Mucosa of rectum (tissue), 2 donors: Measurements from ENCODE around the gene MFAP2.
"Not testable (repeated sequence)": the region's sequence is repeated elsewhere in the genome, so short reads cannot be mapped to it uniquely, and the experiment has no call there.

ENCODE experiments used
- H3K27ac ChIP-seq, 2 donors: one replicate each; pipeline ENCODE4 v1.7.0; 2013; ENCODE audit warnings: inconsistent platforms in 2 of 2, low read depth in 2 of 2, low read length in 2 of 2
- H3K27me3 ChIP-seq, 2 donors: one replicate each; pipeline ENCODE4 v1.7.0; 2013; ENCODE audit warnings: low read length in 2 of 2; ENCODE audit not compliant: control insufficient read depth in 2 of 2, insufficient read depth in 2 of 2
- H3K36me3 ChIP-seq, 2 donors: one replicate each; pipeline ENCODE4 v1.7.0; 2013; ENCODE audit warnings: low read length in 2 of 2; ENCODE audit not compliant: control insufficient read depth in 2 of 2, insufficient read depth in 2 of 2
- H3K4me1 ChIP-seq, 2 donors: one replicate each; pipeline ENCODE4 v1.7.0; 2013; ENCODE audit warnings: low read length in 2 of 2, mild to moderate bottlenecking in 1 of 2; ENCODE audit not compliant: control insufficient read depth in 2 of 2, insufficient read depth in 2 of 2
- H3K4me3 ChIP-seq, 2 donors: one replicate each; pipeline ENCODE4 v1.7.0; 2013; ENCODE audit warnings: low read length in 2 of 2
- H3K9ac ChIP-seq, 2 donors: one replicate each; pipeline ENCODE4 v1.7.0; 2013; ENCODE audit warnings: low read length in 2 of 2, low read depth in 1 of 2, mild to moderate bottlenecking in 1 of 2
- H3K9me3 ChIP-seq, 2 donors: one replicate each; pipeline ENCODE4 v1.7.0; 2013; ENCODE audit warnings: low read length in 2 of 2; ENCODE audit not compliant: control insufficient read depth in 2 of 2
- donor health status: healthy.
- donor health status: Normal muscosa, but diverticular disease.

MFAP2 gene

GRCh38 chr1:16931206-16931934, 49.0 kb downstream of the MFAP2 start:
- H3K27ac ChIP-seq, H3K4me3 ChIP-seq, H3K4me1 ChIP-seq, H3K9me3 ChIP-seq, H3K9ac ChIP-seq, H3K36me3 ChIP-seq, H3K27me3 ChIP-seq: not testable (repeated sequence)

GRCh38 chr1:16929146-16930041, 51.0 kb downstream of the MFAP2 start:
- not testable (repeated sequence) for H3K27me3 ChIP-seq, H3K36me3 ChIP-seq, H3K9me3 ChIP-seq, H3K9ac ChIP-seq, H3K27ac ChIP-seq, H3K4me3 ChIP-seq, H3K4me1 ChIP-seq

- Histone ChIP-seq H3K9ac (no peak overlapping the region), H3K27ac (no peak overlapping the region)
Measured at GRCh38 chr1:16927711-16928485, 52.5 kb downstream of the MFAP2 start.

GRCh38 chr1:16927256-16927655, 53.2 kb downstream of the MFAP2 start:
- H3K27me3 ChIP-seq = no peaks in the 10 kb centered on the region
- no peaks in the 10 kb centered on the region for H3K9me3 ChIP-seq
- no peak overlapping the region for H3K27ac ChIP-seq
- no peak overlapping the region for H3K9ac ChIP-seq
- H3K36me3 ChIP-seq = no peaks in the 10 kb centered on the region
- H3K4me3 ChIP-seq = no peak overlapping the region
- H3K4me1 ChIP-seq = no peaks in the 10 kb centered on the region

More at GRCh38 chr1:16927711-16928485, 52.5 kb downstream of the MFAP2 start:
- Histone ChIP-seq H3K4me3 (no peak overlapping the region), H3K9me3 (no peaks in the 10 kb centered on the region), H3K36me3 (no peaks in the 10 kb centered on the region), H3K27me3 (no peaks in the 10 kb centered on the region), H3K4me1 (no peaks in the 10 kb centered on the region)

GRCh38 chr1:16926491-16927073, 53.8 kb downstream of the MFAP2 start:
- Histone ChIP-seq H3K9me3 (no peaks in the 10 kb centered on the region), H3K4me1 (peaks cover 0 to 2% of the 10 kb centered on the region in 2 donors), H3K4me3 (no peak overlapping the region), H3K27ac (no peak overlapping the region), H3K36me3 (no peaks in the 10 kb centered on the region), H3K27me3 (no peaks in the 10 kb centered on the region), H3K9ac (no peak overlapping the region)

- Histone ChIP-seq H3K27ac (no peak overlapping the region), H3K27me3 (no peaks in the 10 kb centered on the region), H3K36me3 (no peaks in the 10 kb centered on the region), H3K4me1 (peaks cover 0 to 4% of the 10 kb centered on the region in 2 donors), H3K9ac (no peak overlapping the region), H3K9me3 (no peaks in the 10 kb centered on the region), H3K4me3 (no peak overlapping the region)
Measured at GRCh38 chr1:16925635-16926490, 54.6 kb downstream of the MFAP2 start.

GRCh38 chr1:16924919-16925477, 55.4 kb downstream of the MFAP2 start:
- Histone ChIP-seq H3K4me3 (no peak overlapping the region), H3K4me1 (peaks cover 0 to 4% of the 10 kb centered on the region in 2 donors), H3K9ac (no peak overlapping the region), H3K9me3 (no peaks in the 10 kb centered on the region), H3K27me3 (no peaks in the 10 kb centered on the region), H3K27ac (no peak overlapping the region), H3K36me3 (no peaks in the 10 kb centered on the region)
